Skin of body (tissue), 2 donors: ENCODE results near the gene TAF3. TPM values are rescaled to one million over a fixed set of nuclear protein-coding genes. Genes with fewer than 3 reads are reported as not detected.

Experiments used
- DNase-seq: peaks from one replicate; lab custom pipeline; 2025; lab: John Stamatoyannopoulos, UW
- total RNA-seq: library from RNA; depleted of rRNA; stranded (reverse); fragments of >200 nt; gene quantifications from one replicate; pipeline ENCODE4 v1.2.3, GENCODE V29; 2014

The TAF3 gene
- total RNA-seq, 1 donor from 2014 or later, result 3.2 TPM

GRCh38 chr10:7965457-7965856 lies 147.2 kb downstream of the TAF3 start:
- no peak for DNase-seq

GRCh38 chr10:7967035-7967434 lies 148.7 kb downstream of the TAF3 start:
- DNase-seq, result no peak

GRCh38 chr10:7968510-7969112 lies 150.3 kb downstream of the TAF3 start:
- no peak for DNase-seq

GRCh38 chr10:7969623-7970022 lies 151.3 kb downstream of the TAF3 start:
- DNase-seq, result no peak

GRCh38 chr10:7971949-7972348 lies 153.6 kb downstream of the TAF3 start:
- no peak for DNase-seq

GRCh38 chr10:7972367-7972766 lies 154.1 kb downstream of the TAF3 start:
- no peak for DNase-seq

GRCh38 chr10:7980196-7980595 lies 161.9 kb downstream of the TAF3 start:
- DNase-seq, result no peak

- DNase-seq, result no peak
These were observed 164.4 kb downstream of the TAF3 start for GRCh38 chr10:7982727-7983126.

GRCh38 chr10:7984325-7984724 lies 166.0 kb downstream of the TAF3 start:
- DNase-seq, result no peak

- no peak for DNase-seq
These were observed 166.6 kb downstream of the TAF3 start for GRCh38 chr10:7984896-7985295.

- DNase-seq, result no peak
These were observed 168.5 kb downstream of the TAF3 start for GRCh38 chr10:7986851-7987250.

GRCh38 chr10:7988989-7989388 lies 170.7 kb downstream of the TAF3 start:
- no peak for DNase-seq

- no peak for DNase-seq
These were observed 180.5 kb downstream of the TAF3 start for GRCh38 chr10:7998831-7999230.

GRCh38 chr10:8004469-8005000 lies 186.2 kb downstream of the TAF3 start:
- no peak for DNase-seq

- no peak for DNase-seq
These were observed 188.1 kb downstream of the TAF3 start for GRCh38 chr10:8006274-8006999.

GRCh38 chr10:8009031-8009430 lies 190.7 kb downstream of the TAF3 start:
- no peak for DNase-seq

- DNase-seq, result no peak
These were observed 194.7 kb downstream of the TAF3 start for GRCh38 chr10:8013006-8013405.

- no peak for DNase-seq
These were observed 195.3 kb downstream of the TAF3 start for GRCh38 chr10:8013619-8014018.

- DNase-seq, result no peak
These were observed 196.3 kb downstream of the TAF3 start for GRCh38 chr10:8014649-8015048.

GRCh38 chr10:8017277-8017676 lies 199.0 kb downstream of the TAF3 start:
- DNase-seq, result no peak

- DNase-seq, result no peak
These were observed 205.0 kb downstream of the TAF3 start for GRCh38 chr10:8023321-8023720.

GRCh38 chr10:8023851-8024250 lies 205.5 kb downstream of the TAF3 start:
- DNase-seq, result no peak
